ENCODE measurements around the gene RBM3.

The RBM3 gene

DNA sequence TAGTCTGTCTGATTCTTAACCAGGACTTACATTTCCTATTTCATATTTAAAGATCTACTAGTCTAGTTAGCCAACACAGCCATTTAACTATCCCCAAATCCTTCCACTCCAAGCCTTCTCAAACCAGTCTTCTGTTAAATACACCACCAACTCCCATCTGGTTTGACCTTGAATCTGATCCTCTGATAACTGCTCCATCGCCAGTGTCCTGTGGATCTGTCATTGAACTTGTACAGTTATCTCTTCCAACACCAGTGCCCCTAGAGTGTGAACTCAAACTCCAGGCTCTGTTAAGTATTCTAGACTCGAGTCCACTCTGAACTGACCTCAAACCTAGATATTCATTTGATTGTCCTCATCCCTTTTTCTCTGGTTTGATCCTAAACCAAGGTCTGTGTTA is 37.4 kb downstream of the RBM3 start (continued):
- TF ChIP-seq PRDM2 (tag by site-specific recombination; IDR thresholded peaks at IDR 0.05; ENCODE audit: borderline replicate concordance) (no peak), ZNF560 (tag by site-specific recombination; IDR thresholded peaks at IDR 0.05; ENCODE audit: borderline replicate concordance) (no peak), INSM2 (tag by site-specific recombination; IDR thresholded peaks at IDR 0.05) (no peak), ZNF658 (tag by site-specific recombination; IDR thresholded peaks at IDR 0.05) (no peak)

GRCh38 chrX:48613502-48614160 is 39.3 kb downstream of the RBM3 start:
- Histone ChIP-seq H3K27ac (ENCODE audit: extremely low read depth, low read depth, low read length) (no peak overlapping the region), H3K9me3 (ENCODE audit: control insufficient read depth, insufficient read depth, low read depth, low read length) (no peaks in the 10 kb centered on the region), H3K4me3 (ENCODE audit: low read depth, low read length) (no peak overlapping the region), H3K4me1 (ENCODE audit: control insufficient read depth, insufficient read depth, low read length) (no peaks in the 10 kb centered on the region), H3K36me3 (ENCODE audit: control insufficient read depth in 2 of 2, insufficient read depth in 1 of 2, low read length in 2 of 2) (no peaks in the 10 kb centered on the region)
- ChIA-PET POLR2A (no interaction called here), CTCF (no interaction called here)
- TF ChIP-seq, protein P1, sequence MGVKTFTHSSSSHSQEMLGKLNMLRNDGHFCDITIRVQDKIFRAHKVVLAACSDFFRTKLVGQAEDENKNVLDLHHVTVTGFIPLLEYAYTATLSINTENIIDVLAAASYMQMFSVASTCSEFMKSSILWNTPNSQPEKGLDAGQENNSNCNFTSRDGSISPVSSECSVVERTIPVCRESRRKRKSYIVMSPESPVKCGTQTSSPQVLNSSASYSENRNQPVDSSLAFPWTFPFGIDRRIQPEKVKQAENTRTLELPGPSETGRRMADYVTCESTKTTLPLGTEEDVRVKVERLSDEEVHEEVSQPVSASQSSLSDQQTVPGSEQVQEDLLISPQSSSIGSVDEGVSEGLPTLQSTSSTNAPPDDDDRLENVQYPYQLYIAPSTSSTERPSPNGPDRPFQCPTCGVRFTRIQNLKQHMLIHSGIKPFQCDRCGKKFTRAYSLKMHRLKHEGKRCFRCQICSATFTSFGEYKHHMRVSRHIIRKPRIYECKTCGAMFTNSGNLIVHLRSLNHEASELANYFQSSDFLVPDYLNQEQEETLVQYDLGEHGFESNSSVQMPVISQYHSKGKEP (tag by site-specific recombination; IDR thresholded peaks at IDR 0.05): no peak
- TF ChIP-seq, protein P2, sequence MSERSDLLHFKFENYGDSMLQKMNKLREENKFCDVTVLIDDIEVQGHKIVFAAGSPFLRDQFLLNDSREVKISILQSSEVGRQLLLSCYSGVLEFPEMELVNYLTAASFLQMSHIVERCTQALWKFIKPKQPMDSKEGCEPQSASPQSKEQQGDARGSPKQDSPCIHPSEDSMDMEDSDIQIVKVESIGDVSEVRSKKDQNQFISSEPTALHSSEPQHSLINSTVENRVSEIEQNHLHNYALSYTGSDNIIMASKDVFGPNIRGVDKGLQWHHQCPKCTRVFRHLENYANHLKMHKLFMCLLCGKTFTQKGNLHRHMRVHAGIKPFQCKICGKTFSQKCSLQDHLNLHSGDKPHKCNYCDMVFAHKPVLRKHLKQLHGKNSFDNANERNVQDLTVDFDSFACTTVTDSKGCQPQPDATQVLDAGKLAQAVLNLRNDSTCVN (tag by site-specific recombination; optimal IDR thresholded peaks at IDR 0.05): no peak
- no peak for TF ChIP-seq ZNF335 (tag by site-specific recombination; conservative IDR thresholded peaks at IDR 0.05)
- no peak for TF ChIP-seq ELK4 (IDR thresholded peaks at IDR 0.05; ENCODE audit: borderline replicate concordance, low read depth, low read length)
- TF ChIP-seq ZNF426 (tag by site-specific recombination; IDR thresholded peaks at IDR 0.05): no peak
- no peak for TF ChIP-seq ZBTB48 (tag by site-specific recombination; IDR thresholded peaks at IDR 0.05)
